HG03457 (cell line): ENCODE measurements around the gene SCG2.
"Not testable (repeated sequence)": the region's sequence is repeated elsewhere in the genome, so short reads cannot be mapped to it uniquely, and the experiment has no call there.

Experiments
- ATAC-seq: cut with Tn5 transposase; IDR thresholded peaks from one replicate; pipeline ENCODE4 v1.9.1; 2021; ENCODE audit warnings: moderate number of reproducible peaks; ENCODE audit not compliant: unreplicated experiment

SCG2 gene

GRCh38 chr2:223612501-223612900 lies 10.3 kb upstream of the SCG2 start:
- no peak for ATAC-seq

- no peak for ATAC-seq
These were observed 8.9 kb upstream of the SCG2 start for GRCh38 chr2:223611061-223611460.

GRCh38 chr2:223607476-223607875 lies 5.3 kb upstream of the SCG2 start:
- no peak for ATAC-seq

- ATAC-seq, result no peak
These were observed 4.8 kb upstream of the SCG2 start for GRCh38 chr2:223606946-223607345.

- ATAC-seq, result no peak
These were observed 2.1 kb upstream of the SCG2 start for GRCh38 chr2:223604231-223604630.

- ATAC-seq, result no peak
These were observed 811 bp upstream of the SCG2 start for GRCh38 chr2:223602972-223603371.

GRCh38 chr2:223601018-223601417 lies 1.1 kb downstream of the SCG2 start:
- ATAC-seq, result no peak

- no peak for ATAC-seq
These were observed 2.4 kb downstream of the SCG2 start for GRCh38 chr2:223599640-223600380.

GRCh38 chr2:223598994-223599639 lies 3.0 kb downstream of the SCG2 start:
- no peak for ATAC-seq

GRCh38 chr2:223597076-223597475 lies 5.1 kb downstream of the SCG2 start:
- ATAC-seq, result no peak

GRCh38 chr2:223596208-223596607 lies 6.0 kb downstream of the SCG2 start:
- no peak for ATAC-seq

GRCh38 chr2:223594831-223595230 lies 7.3 kb downstream of the SCG2 start:
- ATAC-seq, result no peak

- ATAC-seq, result no peak
These were observed 7.9 kb downstream of the SCG2 start for GRCh38 chr2:223594259-223594658.

- ATAC-seq, result not testable (repeated sequence)
These were observed 9.5 kb downstream of the SCG2 start for GRCh38 chr2:223592689-223593088.

- no peak for ATAC-seq
These were observed 10.6 kb downstream of the SCG2 start for GRCh38 chr2:223591596-223591995.

GRCh38 chr2:223590964-223591363 lies 11.2 kb downstream of the SCG2 start:
- no peak for ATAC-seq

- no peak for ATAC-seq
These were observed 12.3 kb downstream of the SCG2 start for GRCh38 chr2:223589901-223590300.

GRCh38 chr2:223588251-223588650 lies 13.9 kb downstream of the SCG2 start:
- no peak for ATAC-seq

GRCh38 chr2:223587301-223587700 lies 14.9 kb downstream of the SCG2 start:
- ATAC-seq, result no peak

GRCh38 chr2:223586261-223586660 lies 15.9 kb downstream of the SCG2 start:
- ATAC-seq, result no peak

- no peak for ATAC-seq
These were observed 16.5 kb downstream of the SCG2 start for GRCh38 chr2:223585666-223586065.

GRCh38 chr2:223582001-223582400 lies 20.2 kb downstream of the SCG2 start:
- no peak for ATAC-seq

GRCh38 chr2:223580951-223581350 lies 21.2 kb downstream of the SCG2 start:
- ATAC-seq, result no peak
